Measurements from ENCODE around the gene NBEA.

NBEA gene

GRCh38 chr13:35594096-35594495 lies 652.0 kb downstream of the NBEA start:
- DNase-seq (ENCODE audit: low read depth): no peak

- DNase-seq (ENCODE audit: low read depth): no peak
Measured at GRCh38 chr13:35595181-35595580, 653.1 kb downstream of the NBEA start.

- no peak for DNase-seq (ENCODE audit: low read depth)
Measured at GRCh38 chr13:35596321-35597030, 654.4 kb downstream of the NBEA start.

GRCh38 chr13:35597451-35597850 lies 655.4 kb downstream of the NBEA start:
- DNase-seq (ENCODE audit: low read depth): no peak

- no peak for DNase-seq (ENCODE audit: low read depth)
Measured at GRCh38 chr13:35598233-35598632, 656.2 kb downstream of the NBEA start.

- DNase-seq (ENCODE audit: low read depth): no peak
Measured at GRCh38 chr13:35598790-35599369, 656.8 kb downstream of the NBEA start.

GRCh38 chr13:35599384-35599783 lies 657.3 kb downstream of the NBEA start:
- DNase-seq (ENCODE audit: low read depth): no peak

- peak; percentile 7 for DNase-seq (ENCODE audit: low read depth)
Measured at GRCh38 chr13:35600137-35600536, 658.1 kb downstream of the NBEA start.

- DNase-seq (ENCODE audit: low read depth): no peak
Measured at GRCh38 chr13:35603593-35604285, 661.7 kb downstream of the NBEA start.

- no peak for DNase-seq (ENCODE audit: low read depth)
Measured at GRCh38 chr13:35614666-35615065, 672.6 kb downstream of the NBEA start.

GRCh38 chr13:35617420-35617819 lies 675.4 kb downstream of the NBEA start:
- no peak for DNase-seq (ENCODE audit: low read depth)

GRCh38 chr13:35618565-35619083 lies 676.6 kb downstream of the NBEA start:
- DNase-seq (ENCODE audit: low read depth): no peak

- no peak for DNase-seq (ENCODE audit: low read depth)
Measured at GRCh38 chr13:35621989-35622388, 679.9 kb downstream of the NBEA start.

GRCh38 chr13:35629026-35629425 lies 687.0 kb downstream of the NBEA start:
- DNase-seq (ENCODE audit: low read depth): no peak

GRCh38 chr13:35630551-35631275 lies 688.6 kb downstream of the NBEA start:
- peak; percentile 17 for DNase-seq (ENCODE audit: low read depth)

GRCh38 chr13:35631666-35632065 lies 689.6 kb downstream of the NBEA start:
- no peak for DNase-seq (ENCODE audit: low read depth)

GRCh38 chr13:35643625-35644024 lies 701.6 kb downstream of the NBEA start:
- DNase-seq (ENCODE audit: low read depth): no peak

GRCh38 chr13:35646056-35646774 lies 704.1 kb downstream of the NBEA start:
- no peak for DNase-seq (ENCODE audit: low read depth)

- DNase-seq (ENCODE audit: low read depth): no peak
Measured at GRCh38 chr13:35648201-35648600, 706.1 kb downstream of the NBEA start.

GRCh38 chr13:35649162-35649561 lies 707.1 kb downstream of the NBEA start:
- DNase-seq (ENCODE audit: low read depth): no peak

GRCh38 chr13:35659796-35660195 lies 717.7 kb downstream of the NBEA start:
- DNase-seq (ENCODE audit: low read depth): no peak

- no peak for DNase-seq (ENCODE audit: low read depth)
Measured at GRCh38 chr13:35664747-35665146, 722.7 kb downstream of the NBEA start.
